Occipital lobe (tissue), 2 donors: Measurements from ENCODE around the gene PEAK3. TPM values are rescaled to one million over a fixed set of nuclear protein-coding genes. Genes with fewer than 3 reads are reported as not detected.

Experiments
- DNase-seq: peaks from one replicate; lab custom pipeline; 2025; lab: John Stamatoyannopoulos, UW
- total RNA-seq: library from RNA; depleted of rRNA; stranded (reverse); fragments of >200 nt; gene quantifications from one replicate; pipeline ENCODE4 v1.2.3, GENCODE V29; 2014

PEAK3 gene
- total RNA-seq, 1 donor from 2014 or later, result not detected

DNA sequence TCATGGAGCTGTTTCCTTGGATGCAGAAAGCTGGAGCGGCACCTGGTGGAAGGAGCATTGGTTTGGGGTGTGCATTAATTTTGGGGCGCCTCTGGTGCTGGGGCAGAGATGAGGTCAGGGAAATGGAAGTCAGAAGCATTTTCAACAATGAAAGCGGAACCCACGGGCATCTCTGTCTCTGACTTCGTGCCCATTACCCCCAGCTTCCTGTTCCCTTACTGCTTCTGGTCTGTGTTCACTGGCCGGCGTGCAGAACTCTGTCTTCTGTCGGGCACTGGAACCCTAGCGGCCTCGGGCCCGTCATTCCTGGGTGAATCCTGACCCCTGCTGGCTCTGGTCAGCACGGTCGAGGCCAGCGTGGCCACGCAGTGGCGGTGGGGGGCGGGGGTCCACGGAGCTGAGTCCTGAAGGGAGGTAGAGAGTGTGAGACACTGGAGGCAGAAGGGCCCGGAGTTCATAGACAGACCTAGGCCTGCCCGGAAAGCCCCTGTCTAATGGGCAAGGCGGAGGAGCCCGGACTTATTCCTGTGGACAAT, 33.9 kb upstream of the PEAK3 start:
- DNase-seq, result no peak

DNA sequence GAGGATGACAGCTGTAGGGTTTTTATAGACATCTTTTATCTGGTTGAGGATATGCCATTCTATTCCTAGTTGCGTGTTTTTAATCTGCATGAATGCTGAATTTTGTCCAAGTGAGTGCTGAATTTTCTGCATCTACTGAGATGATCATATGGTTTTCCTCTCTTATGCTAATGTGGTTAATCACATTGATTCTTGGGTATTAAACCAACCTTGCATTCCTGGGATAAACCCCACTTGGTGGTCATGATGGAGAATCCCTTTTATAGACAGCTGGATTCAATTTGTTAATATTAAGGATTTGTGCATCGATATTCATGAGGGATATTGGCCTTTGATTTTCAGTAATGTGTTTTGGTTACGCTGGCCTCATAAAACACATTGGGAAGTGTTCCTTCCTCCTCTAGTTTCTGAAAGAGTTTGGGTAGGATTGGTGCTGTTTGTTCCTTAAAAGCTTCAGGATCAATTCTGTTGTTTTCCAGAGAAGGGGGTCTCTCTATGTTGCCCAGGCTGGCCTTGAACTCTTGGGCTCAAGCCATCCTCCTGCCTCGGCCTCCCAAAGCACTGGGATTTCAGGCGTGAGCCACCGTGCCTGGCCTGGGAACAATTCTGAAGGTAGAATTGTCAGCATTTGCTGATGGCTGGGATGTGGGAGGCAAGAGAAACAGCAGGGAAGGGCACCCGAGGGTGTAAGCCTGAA, 33.3 kb upstream of the PEAK3 start:
- no peak for DNase-seq

DNA sequence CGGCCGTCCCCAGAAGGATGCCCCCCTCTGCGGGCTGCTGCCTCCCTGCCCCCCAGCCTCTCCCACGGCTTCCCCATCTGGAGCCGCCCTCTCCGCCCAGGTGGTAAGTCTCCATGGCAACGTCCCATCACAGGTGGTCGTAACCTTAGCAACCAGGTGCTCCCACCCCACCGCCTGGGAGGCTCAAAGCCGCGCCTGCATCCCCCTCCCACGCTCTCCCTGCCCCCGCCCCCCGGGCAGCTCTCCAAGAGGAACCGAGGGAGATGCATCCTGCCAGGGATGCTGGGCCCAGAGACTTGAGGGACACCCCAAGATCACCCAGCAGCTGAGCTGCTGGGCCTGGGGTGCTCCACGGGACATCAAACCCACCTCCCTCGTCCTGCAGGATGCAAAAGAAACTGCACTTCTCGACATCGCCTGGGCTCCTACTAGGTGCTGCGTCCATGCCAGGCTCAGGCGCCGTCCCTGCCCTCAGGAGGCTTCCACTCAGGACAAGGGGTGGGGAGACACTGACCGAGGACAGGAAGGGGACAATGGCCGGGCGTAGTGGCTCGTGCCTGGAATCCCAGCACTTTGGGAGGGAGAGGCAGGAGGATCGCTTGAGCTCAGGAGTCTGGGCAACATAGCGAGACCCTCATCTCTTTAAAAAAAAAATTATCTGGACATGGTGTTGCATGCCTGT, 31.0 kb upstream of the PEAK3 start:
- no peak for DNase-seq

- no peak for DNase-seq
Observed at GRCh38 chr19:2311093-2311492, 29.1 kb upstream of the PEAK3 start.

DNA sequence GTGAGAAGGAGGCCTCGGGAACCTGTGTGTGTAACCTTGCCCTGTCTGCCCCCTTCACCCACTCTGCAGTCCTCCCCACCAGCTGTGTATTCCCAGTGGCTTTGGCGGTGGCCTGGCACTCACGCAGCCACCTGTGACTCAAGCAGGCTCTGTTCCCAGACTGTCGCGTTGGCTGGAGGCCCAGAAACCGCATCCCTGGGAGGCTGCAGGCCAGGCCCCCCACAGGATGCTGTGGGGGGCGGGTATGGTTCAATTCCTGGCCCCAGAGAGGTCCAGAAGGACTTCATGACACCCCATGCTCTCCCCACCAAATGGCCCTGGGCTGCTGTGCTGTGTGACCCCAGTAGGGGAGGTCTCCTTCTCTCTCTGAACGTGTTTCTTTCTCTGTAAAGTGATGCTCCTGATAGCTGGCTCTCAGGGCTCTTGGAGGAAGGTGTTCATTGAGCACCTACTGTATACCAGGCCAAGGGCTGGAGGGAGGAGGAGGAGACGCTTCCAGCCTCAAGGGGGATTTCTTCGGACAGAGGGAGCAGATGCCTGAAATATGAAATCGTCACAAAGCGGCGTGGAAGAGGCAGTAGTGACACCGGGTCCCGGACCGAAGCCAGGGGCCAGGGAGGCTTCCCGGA, 27.9 kb upstream of the PEAK3 start:
- DNase-seq, result no peak

DNA sequence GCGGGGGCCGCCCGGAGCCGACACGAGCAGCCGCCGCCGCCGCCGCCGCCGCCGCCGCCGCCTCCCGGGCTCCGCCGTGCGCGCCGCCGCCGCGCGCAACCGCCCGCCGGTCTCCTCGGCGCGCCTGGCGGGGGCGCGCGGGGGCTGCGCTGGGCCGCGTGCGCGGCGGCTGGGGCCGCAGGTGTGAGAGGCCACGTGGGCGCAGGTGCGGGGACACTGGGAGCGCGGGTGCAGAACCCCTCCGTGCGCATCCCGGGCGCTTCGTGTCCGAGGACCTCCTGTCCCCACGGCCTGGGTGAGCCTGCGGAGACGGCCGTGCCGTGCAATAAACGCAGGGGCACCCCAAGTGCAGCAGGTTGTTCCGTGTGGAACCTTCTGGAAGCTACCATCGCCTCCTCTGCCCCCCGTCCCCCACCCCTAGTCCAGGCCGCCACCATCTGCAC, 26.2 kb upstream of the PEAK3 start, which contains the start of gene LINGO3:
Gene LINGO3, minus strand, starts transcription at position 41 of the 443 bp plus-strand sequence. CDS start 16,378 bp downstream, outside the sequence.
- DNase-seq, result no peak

- no peak for DNase-seq
Observed at GRCh38 chr19:2307518-2308012, 25.6 kb upstream of the PEAK3 start.

- DNase-seq, result no peak
Observed at GRCh38 chr19:2306971-2307370, 25.0 kb upstream of the PEAK3 start.

GRCh38 chr19:2306281-2306806, 24.4 kb upstream of the PEAK3 start:
- no peak for DNase-seq

- DNase-seq, result no peak
Observed at GRCh38 chr19:2305452-2306280, 23.7 kb upstream of the PEAK3 start.

GRCh38 chr19:2303211-2303798, 21.3 kb upstream of the PEAK3 start:
- DNase-seq, result no peak

GRCh38 chr19:2302319-2303210, 20.6 kb upstream of the PEAK3 start:
- no peak for DNase-seq

DNA sequence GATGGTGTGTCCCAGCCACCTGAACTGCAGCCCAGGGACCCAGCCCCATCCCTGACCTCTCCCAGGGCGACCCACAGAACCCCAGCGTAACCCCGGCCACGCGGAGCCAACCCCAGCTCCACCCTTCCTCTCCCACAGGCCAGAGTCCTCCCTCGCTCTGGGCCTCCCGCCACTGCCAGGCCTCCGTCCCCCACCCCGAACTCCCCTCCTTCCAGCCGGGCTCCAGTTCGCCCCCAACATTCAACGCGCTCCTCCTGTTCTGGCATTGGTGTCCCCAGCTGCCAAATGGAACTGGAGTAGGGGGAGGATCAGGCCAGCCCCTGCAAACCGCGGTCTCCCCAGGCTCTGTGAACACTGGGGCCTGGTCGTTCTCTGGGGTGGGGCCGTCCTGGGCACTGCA, 18.6 kb upstream of the PEAK3 start:
- DNase-seq, result no peak

DNA sequence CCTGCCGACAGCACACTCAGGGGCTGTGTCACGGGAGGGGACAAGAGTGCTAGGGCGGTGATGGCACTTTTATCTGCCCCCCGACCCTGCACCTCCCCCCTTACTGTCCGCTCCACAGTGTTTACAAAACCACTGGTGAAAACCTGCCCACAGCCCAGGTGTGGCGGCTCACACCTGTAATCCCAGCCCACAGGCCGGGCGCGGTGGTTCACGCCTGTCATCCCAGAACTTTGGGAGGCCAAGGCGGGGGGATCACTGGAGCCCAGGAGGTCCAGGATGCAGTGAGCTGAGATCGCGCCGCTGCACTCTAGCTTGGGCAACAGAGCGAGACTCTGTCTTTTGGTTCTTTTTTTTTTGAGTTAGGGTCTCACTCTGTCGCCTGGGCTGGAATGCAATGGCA, 14.2 kb upstream of the PEAK3 start:
- DNase-seq, result no peak

GRCh38 chr19:2294687-2295335, 12.8 kb upstream of the PEAK3 start:
- no peak for DNase-seq

- no peak for DNase-seq
Observed at GRCh38 chr19:2291185-2291751, 9.3 kb upstream of the PEAK3 start.

DNA sequence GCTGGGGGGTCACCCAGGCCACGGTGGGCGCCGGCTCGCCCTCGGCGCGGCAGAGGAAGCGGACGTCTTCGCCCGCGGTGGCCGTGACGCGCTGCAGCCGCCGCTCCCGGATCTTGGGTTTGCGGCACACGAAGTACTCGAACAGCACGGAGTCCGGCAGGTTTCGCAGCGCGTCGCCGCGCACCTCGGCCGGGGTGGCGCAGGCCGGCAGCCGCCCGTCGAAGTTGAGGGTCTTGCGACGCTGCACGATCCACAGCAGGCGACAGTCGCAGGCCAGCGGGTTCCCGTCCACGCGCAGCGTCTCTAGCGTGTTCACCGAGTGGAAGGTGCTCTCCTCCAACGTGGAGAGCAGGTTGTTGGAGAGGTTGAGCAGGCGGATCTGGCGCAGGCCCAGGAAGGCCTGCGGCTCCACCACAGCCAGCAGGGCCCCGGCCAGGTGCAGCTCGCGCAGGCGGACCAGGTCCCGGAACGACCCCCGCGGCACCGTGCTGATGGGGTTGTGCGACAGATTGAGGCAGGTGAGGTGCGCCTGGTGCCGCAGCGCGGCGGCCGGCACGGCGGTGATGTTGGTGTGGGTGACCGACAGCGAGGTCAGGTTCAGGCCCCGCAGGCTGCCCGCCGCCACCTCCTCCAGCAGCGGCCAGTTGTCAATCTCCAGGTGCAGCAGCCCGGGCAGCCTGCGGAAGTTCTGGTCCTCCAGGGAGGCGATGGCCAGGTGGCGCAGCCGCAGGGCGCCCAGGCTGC, 8.6 kb upstream of the PEAK3 start:
- DNase-seq, result no peak
